Stomach (tissue), 4 donors: Measurements from ENCODE around the gene RFXAP.

Experiments
- CTCF ChIP-seq, 7 experiments: fragments of 450-650 bp in 4 of 7; fragments of 200-600 bp in 3 of 7; sonication (generic) in 3 of 7; IDR thresholded peaks; one replicate each; pipeline ENCODE4 v1.5.1; 2016 to 2019; ENCODE audit warnings: antibody characterized with exemption in 7 of 7, control low read depth in 2 of 7, mild to moderate bottlenecking in 1 of 7
- POLR2AphosphoS5 ChIP-seq, 3 donors: sonication (generic); formaldehyde crosslinking; IDR thresholded peaks; one replicate each; pipeline ENCODE4 v1.6.1; 2016; ENCODE audit warnings: antibody characterized with exemption in 3 of 3

DNA sequence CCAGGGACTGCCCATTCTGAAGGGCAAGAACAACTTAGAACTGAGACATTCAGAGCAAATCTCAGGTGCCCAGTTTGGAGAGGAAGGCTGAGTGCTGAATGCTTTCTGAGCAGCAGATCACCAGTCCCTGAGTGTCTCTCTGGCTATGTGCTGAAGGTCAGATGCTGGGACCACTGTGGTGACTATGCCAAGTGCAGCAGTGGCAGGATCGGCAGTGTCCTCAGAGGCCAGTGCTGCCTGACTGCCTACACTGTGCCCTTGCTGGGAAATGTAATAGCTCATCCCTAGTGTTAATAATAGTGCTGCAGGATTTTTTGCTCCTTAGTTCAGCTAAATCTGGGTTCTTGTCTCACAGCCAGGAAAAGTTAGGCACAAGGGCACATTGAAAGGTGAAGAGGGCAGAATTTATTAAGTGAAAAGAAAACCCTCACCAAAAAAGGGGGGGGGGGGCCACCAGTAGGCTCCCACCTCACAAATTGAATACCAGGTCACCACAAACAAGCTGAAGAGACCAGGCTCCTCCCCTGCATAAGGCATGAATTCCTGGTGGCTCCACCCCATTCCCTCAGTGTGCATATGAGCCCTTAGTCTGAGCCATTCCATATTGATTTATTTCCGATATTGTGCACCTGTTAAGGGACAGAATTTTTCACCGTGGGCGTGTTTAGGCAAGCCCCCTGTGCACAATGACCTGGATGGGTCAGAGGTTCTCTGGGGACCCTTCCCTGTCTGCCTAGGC lies 18.5 kb downstream of the RFXAP start:
- TF ChIP-seq CTCF (IDR thresholded peaks at IDR 0.05) (no peak), POLR2AphosphoS5 (IDR thresholded peaks at IDR 0.05) (no peak)
